GM12878 (cell line): ENCODE data around the gene FBXO38. TPM values are rescaled to one million over a fixed set of nuclear protein-coding genes. Genes with fewer than 3 reads are reported as not detected.
A peak's percentile ranks its signal among the peaks of the same experiment; 100 is the strongest.

ENCODE experiments used
- ATAC-seq: fragments of 200-7000 bp; cut with Tn5 transposase; 3 replicates; pipeline ENCODE4 v1.9.1; 2020; ENCODE audit warnings: mild to moderate bottlenecking, moderate library complexity
- BruUV-seq: library from RNA; stranded (reverse); fragments of 400-500 nt; replicated peaks from 2 replicates; lab custom pipeline; 2021; lab: Mats Ljungman, UMichigan
- CTCF ChIA-PET: fragments of 300-600 bp; sonication (Branson Sonifier 250); formaldehyde crosslinking; extraction: SDS; loops from one replicate; lab custom pipeline; 2021; ENCODE audit warnings: inconsistent platforms; lab: Yijun Ruan, JAX
- POLR2A ChIA-PET: fragments of 350-600 bp; formaldehyde crosslinking; extraction: SDS; loops from one replicate; lab custom pipeline; 2021; ENCODE audit warnings: inconsistent platforms; lab: Charles Lee
- RAD21 ChIA-PET: fragments of 300-600 bp; sonication (Branson Sonifier 250); formaldehyde crosslinking; loops from one replicate; lab custom pipeline; 2023; ENCODE audit warnings: antibody characterized with exemption; ENCODE audit not compliant: unreplicated experiment; lab: Charles Lee
- SMC1A ChIA-PET: fragments of 300-600 bp; sonication (Branson Sonifier 250); formaldehyde crosslinking; loops from one replicate; lab custom pipeline; 2023; ENCODE audit not compliant: unreplicated experiment, uncharacterized antibody; lab: Charles Lee
- DNase-seq: peaks from one replicate; pipeline ENCODE4 v3.0.0-alpha.2; 2011; ENCODE audit warnings: low read depth, low spot score
- FAIRE-seq: peaks from 3 replicates; lab custom pipeline; 2011; peaks lifted over from hg19 to GRCh38; lab: Jason Lieb, UNC
- H2AFZ ChIP-seq: 2 replicates; pipeline ENCODE4 v1.6.0; 2011; ENCODE audit warnings: low read depth, low read length, control low read depth; ENCODE audit not compliant: control insufficient read depth
- H3K27ac ChIP-seq: 2 replicates; pipeline ENCODE4 v1.5.1; 2011; ENCODE audit warnings: control low read depth; ENCODE audit not compliant: control insufficient read depth, insufficient read depth
- H3K27me3 ChIP-seq, 2 experiments: replicated peaks in 1 of 2; 2 replicates each; pipeline versions ENCODE4 v1.6.0 to v1.6.1; 2011; ENCODE audit warnings: low read length in 1 of 2; ENCODE audit not compliant: control insufficient read depth in 2 of 2, insufficient read depth in 2 of 2
- H3K36me3 ChIP-seq, 2 experiments: 2 replicates each; pipeline ENCODE4 v1.5.1; 2011; ENCODE audit warnings: low read length in 1 of 2; ENCODE audit not compliant: control insufficient read depth in 2 of 2, insufficient read depth in 2 of 2
- H3K4me1 ChIP-seq: 2 replicates; pipeline ENCODE4 v1.6.1; 2011; ENCODE audit warnings: mild to moderate bottlenecking, low read length, moderate library complexity, mixed read lengths; ENCODE audit not compliant: control insufficient read depth, insufficient read depth
- H3K4me2 ChIP-seq: 2 replicates; pipeline ENCODE4 v1.6.0; 2011; ENCODE audit warnings: control low read depth; ENCODE audit not compliant: control insufficient read depth, insufficient read depth
- H3K4me3 ChIP-seq: fragments of 200-600 bp; sonication (generic); 2 replicates; pipeline ENCODE4 v1.5.1; 2016
- H3K79me2 ChIP-seq: 2 replicates; pipeline ENCODE4 v1.6.0; 2011; ENCODE audit warnings: low read length; ENCODE audit not compliant: control insufficient read depth, insufficient read depth
- H3K9ac ChIP-seq: 2 replicates; pipeline ENCODE4 v1.8.0; 2011; ENCODE audit warnings: low read length, control low read depth, mixed read lengths; ENCODE audit not compliant: control insufficient read depth, insufficient read depth
- H3K9me3 ChIP-seq: replicated peaks from 3 replicates; pipeline ENCODE4 v1.5.1; 2011; ENCODE audit warnings: mild to moderate bottlenecking, low read length; ENCODE audit not compliant: control insufficient read depth, insufficient read depth
- H4K20me1 ChIP-seq: 2 replicates; pipeline ENCODE4 v1.6.0; 2011; ENCODE audit not compliant: control insufficient read depth, insufficient read depth
- ASH2L ChIP-seq: fragments of 300-600, 200-600 bp; sonication (generic); IDR thresholded peaks from 2 replicates; pipeline ENCODE4 v1.6.1; 2017; ENCODE audit warnings: low read depth, mild to moderate bottlenecking, borderline replicate concordance
- BCL11A ChIP-seq: IDR thresholded peaks from 2 replicates; pipeline ENCODE4 v1.6.1; 2011; ENCODE audit warnings: low read depth, low read length
- EED ChIP-seq: sonication (generic); IDR thresholded peaks from 2 replicates; pipeline ENCODE4 v1.6.1; 2016; ENCODE audit warnings: antibody characterized with exemption, low read depth
- MTA3 ChIP-seq: IDR thresholded peaks from 2 replicates; pipeline ENCODE4 v1.6.1; 2012; ENCODE audit warnings: low read length, inconsistent platforms, borderline replicate concordance
- NR2C1 ChIP-seq: fragments of 450-650 bp; IDR thresholded peaks from 2 replicates; pipeline ENCODE4 v1.6.1; 2017; ENCODE audit warnings: antibody characterized with exemption, mild to moderate bottlenecking, moderate library complexity
- RCOR1 ChIP-seq: conservative IDR thresholded peaks from 2 replicates; pipeline ENCODE4 v1.6.1; 2012; ENCODE audit warnings: low read depth, low read length, improper control_type of control experiment
- YY1 ChIP-seq: IDR thresholded peaks from 2 replicates; pipeline ENCODE4 v1.6.1; 2011; ENCODE audit warnings: low read depth, mild to moderate bottlenecking, low read length
- WGBS: methylation state at CpG from one replicate; pipeline ENCODE4 v1.1.6; 2016; ENCODE audit warnings: low lambda C conversion rate; ENCODE audit not compliant: insufficient replicate concordance, insufficient coverage; ENCODE audit errors: missing lambda C conversion rate; 5-methylcytosine and 5-hydroxymethylcytosine counted together
- in situ Hi-C: fragments of 300-500 bp; cut with MboI; formaldehyde crosslinking; loops from 9 replicates; pipeline ENCODE4 v1.14.3; 2018; ENCODE audit warnings: mixed read lengths
- intact Hi-C: fragments of 100-400 bp; cut with micrococcal nuclease; formaldehyde crosslinking; loops from one replicate; pipeline ENCODE4 v1.14.2; 2022; ENCODE audit not compliant: unreplicated experiment
- polyA plus RNA-seq, 11 experiments: library from polyadenylated mRNA; depleted of rRNA in 4 of 11; unstranded in 6 of 11; stranded (reverse) in 5 of 11; fragments of >200 nt; fragmentation: Nextera tagmentation in 4 of 11; fragmentation: Illumina TruSeq in 1 of 11; extraction: Ambion mirVana in 4 of 11; extraction: Trizol in 1 of 11; gene quantifications; 1 replicate in 1 of 11; 2 replicates in 10 of 11; pipeline versions ENCODE4 v1.2.1 to v1.2.3, GENCODE V29; 2011 to 2016; ENCODE audit warnings: inconsistent platforms in 2 of 11, missing spikeins in 2 of 11, low read depth in 1 of 11
- total RNA-seq, 4 experiments: library from RNA; depleted of rRNA in 3 of 4; stranded (reverse); fragments of >200 nt in 3 of 4; fragmentation: Illumina TruSeq in 1 of 4; extraction: Trizol in 1 of 4; gene quantifications; 2 replicates each; pipeline versions ENCODE4 v1.2.1 to v1.2.3, GENCODE V29; 2013 to 2021
- TF ChIP-seq, protein P1 (sequence below): fragments of 450-650 bp; formaldehyde crosslinking; IDR thresholded peaks from 2 replicates; pipeline ENCODE4 v1.4.0; 2020; ENCODE audit warnings: mild to moderate bottlenecking, moderate library complexity

Gene FBXO38
- total and polyA plus RNA-seq, 10 of the 15 experiments (the other 5 are each of a cell fraction or from before 2014, with no cell fraction given), result 9.1 to 44.6 (median 28.3) TPM

DNA sequence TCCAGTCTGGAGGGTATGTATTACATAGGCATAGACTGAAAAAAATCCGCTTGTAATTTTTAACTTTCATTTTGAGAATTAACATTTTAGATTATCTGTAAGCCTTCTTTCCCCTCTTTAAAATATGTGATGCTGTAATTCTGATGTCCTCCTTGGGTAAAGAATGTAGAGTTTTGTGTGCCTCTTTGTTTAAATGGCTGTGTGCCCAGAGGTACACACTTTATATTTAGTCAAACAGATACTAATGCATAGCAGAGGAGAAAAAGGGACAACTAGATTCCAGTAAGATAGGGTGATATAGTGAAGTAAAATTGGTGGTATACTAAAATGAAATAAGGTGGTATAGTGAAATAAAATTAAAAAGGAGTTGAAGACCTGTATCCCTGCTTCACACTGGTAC is 1.3 kb downstream of the FBXO38 start:
- ChIA-PET POLR2A (no interaction called here), CTCF (interaction anchor here (1.3 to 1.4 kb wide), 2 partner anchors 8 to 11 kb away, joined by 4 read pairs; no protein-coding TSS in a partner anchor), SMC1A (interaction anchor here (1.5 kb wide), 1 partner anchor 8 kb away, joined by 4 read pairs; no protein-coding TSS in a partner anchor)
- ATAC-seq (no peak), DNase-seq (no peak)
- peak overlapping the region; percentile 86 for H3K4me3 ChIP-seq
- peaks cover 39% of the 10 kb centered on the region for H3K79me2 ChIP-seq
- no peaks in the 10 kb centered on the region for H3K9me3 ChIP-seq
- H3K36me3 ChIP-seq, result 0 out of 4 replicates have a peak, but pooled peaks cover 0 to 2% of the 10 kb centered on the region in 2 experiments
- peak overlapping the region; percentile 77; the same call in 1 of the 2 replicates for H3K27ac ChIP-seq
- in situ Hi-C loops, result no loop called here
- TF ChIP-seq, protein P1, sequence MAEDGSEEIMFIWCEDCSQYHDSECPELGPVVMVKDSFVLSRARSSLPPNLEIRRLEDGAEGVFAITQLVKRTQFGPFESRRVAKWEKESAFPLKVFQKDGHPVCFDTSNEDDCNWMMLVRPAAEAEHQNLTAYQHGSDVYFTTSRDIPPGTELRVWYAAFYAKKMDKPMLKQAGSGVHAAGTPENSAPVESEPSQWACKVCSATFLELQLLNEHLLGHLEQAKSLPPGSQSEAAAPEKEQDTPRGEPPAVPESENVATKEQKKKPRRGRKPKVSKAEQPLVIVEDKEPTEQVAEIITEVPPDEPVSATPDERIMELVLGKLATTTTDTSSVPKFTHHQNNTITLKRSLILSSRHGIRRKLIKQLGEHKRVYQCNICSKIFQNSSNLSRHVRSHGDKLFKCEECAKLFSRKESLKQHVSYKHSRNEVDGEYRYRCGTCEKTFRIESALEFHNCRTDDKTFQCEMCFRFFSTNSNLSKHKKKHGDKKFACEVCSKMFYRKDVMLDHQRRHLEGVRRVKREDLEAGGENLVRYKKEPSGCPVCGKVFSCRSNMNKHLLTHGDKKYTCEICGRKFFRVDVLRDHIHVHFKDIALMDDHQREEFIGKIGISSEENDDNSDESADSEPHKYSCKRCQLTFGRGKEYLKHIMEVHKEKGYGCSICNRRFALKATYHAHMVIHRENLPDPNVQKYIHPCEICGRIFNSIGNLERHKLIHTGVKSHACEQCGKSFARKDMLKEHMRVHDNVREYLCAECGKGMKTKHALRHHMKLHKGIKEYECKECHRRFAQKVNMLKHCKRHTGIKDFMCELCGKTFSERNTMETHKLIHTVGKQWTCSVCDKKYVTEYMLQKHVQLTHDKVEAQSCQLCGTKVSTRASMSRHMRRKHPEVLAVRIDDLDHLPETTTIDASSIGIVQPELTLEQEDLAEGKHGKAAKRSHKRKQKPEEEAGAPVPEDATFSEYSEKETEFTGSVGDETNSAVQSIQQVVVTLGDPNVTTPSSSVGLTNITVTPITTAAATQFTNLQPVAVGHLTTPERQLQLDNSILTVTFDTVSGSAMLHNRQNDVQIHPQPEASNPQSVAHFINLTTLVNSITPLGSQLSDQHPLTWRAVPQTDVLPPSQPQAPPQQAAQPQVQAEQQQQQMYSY (CRISPR knock-in tag), result no peak
- TF ChIP-seq BCL11A (no peak), NR2C1 (no peak), ASH2L (no peak), RCOR1 (no peak), EED (no peak), YY1 (no peak), MTA3 (no peak)
- TF ChIP-seq, all 136 proteins: peak for 0
- Histone ChIP-seq H4K20me1 (no peaks in the 10 kb centered on the region), H2AFZ (no peak overlapping the region), H3K4me1 (peaks cover 8% of the 10 kb centered on the region), H3K4me2 (peak overlapping the region; percentile 92), H3K27me3 (no peaks in the 10 kb centered on the region), H3K9ac (no peak overlapping the region; the same call in 1 of the 2 replicates)
- intact Hi-C loops, result no loop called here
- BruUV-seq, result no TSS peak
- RAD21 ChIA-PET, result interaction anchor here (1.0 kb wide), 1 partner anchor 530 kb away, joined by 3 read pairs; no protein-coding TSS in a partner anchor
- 0% methylated on average over 1 of the region's 1 CpG for WGBS
- FAIRE-seq, result no peak
